Astrocyte of the cerebellum (primary cell): ENCODE results near the gene RAD51B.

Source experiments
- DNase-seq: peaks from one replicate; pipeline ENCODE4 v3.0.0-alpha.2; 2011; ENCODE audit warnings: low read depth
- H3K4me3 ChIP-seq: 2 replicates; pipeline ENCODE4 v1.5.1; 2011; ENCODE audit warnings: mild to moderate bottlenecking, low read depth, low read length, moderate library complexity
- CTCF ChIP-seq: IDR thresholded peaks from 2 replicates; pipeline ENCODE4 v1.5.1; 2012; ENCODE audit warnings: low read length, low read depth, moderate library complexity, mild to moderate bottlenecking; ENCODE audit errors: missing control alignments
- in situ Hi-C: cut with HindIII; loops from 2 replicates; pipeline ENCODE4 v1.10.0; 2017; ENCODE audit warnings: low sequenced_read_pairs

The RAD51B gene

GRCh38 chr14:67863223-67863622, 43.6 kb downstream of the RAD51B start:
- no peak for TF ChIP-seq CTCF
- no peak overlapping the region for H3K4me3 ChIP-seq
- in situ Hi-C loops = no loop called here
- DNase-seq = no peak

GRCh38 chr14:67875175-67876006, 55.8 kb downstream of the RAD51B start:
- TF ChIP-seq CTCF = no peak
- DNase-seq = no peak
- in situ Hi-C loops = loop anchor here (5.0 kb wide), 1 partner anchor 42 kb away; no protein-coding TSS in a partner anchor
- H3K4me3 ChIP-seq = no peak overlapping the region

GRCh38 chr14:67879026-67879425, 59.4 kb downstream of the RAD51B start:
- in situ Hi-C loops = loop anchor here (5.0 kb wide), 1 partner anchor 38 kb away; no protein-coding TSS in a partner anchor
- no peak overlapping the region for H3K4me3 ChIP-seq
- no peak for TF ChIP-seq CTCF
- DNase-seq = no peak

GRCh38 chr14:67881225-67881624, 61.6 kb downstream of the RAD51B start:
- DNase-seq = no peak
- TF ChIP-seq CTCF = no peak
- no peak overlapping the region for H3K4me3 ChIP-seq
- in situ Hi-C loops = no loop called here

- DNase-seq = no peak
- in situ Hi-C loops = no loop called here
- TF ChIP-seq CTCF = no peak
- no peak overlapping the region for H3K4me3 ChIP-seq
These were observed 63.5 kb downstream of the RAD51B start for GRCh38 chr14:67882986-67883555.

- H3K4me3 ChIP-seq = no peak overlapping the region
- DNase-seq = no peak
- in situ Hi-C loops = no loop called here
- no peak for TF ChIP-seq CTCF
These were observed 64.1 kb downstream of the RAD51B start for GRCh38 chr14:67883717-67884116.
